ENCODE measurements around the gene STAT1. TPM values are rescaled to one million over a fixed set of nuclear protein-coding genes. Genes with fewer than 3 reads are reported as not detected.

STAT1 gene
- total RNA-seq, 1 donor from 2014 or later, result 12.4 TPM

- no peak for TF ChIP-seq CTCF (IDR thresholded peaks at IDR 0.05; ENCODE audit: partially characterized antibody, unreplicated experiment)
- Mint-ChIP-seq H3K4me1 (ENCODE audit: low read depth, unreplicated experiment) (peaks cover 3% of the 10 kb centered on the region), H3K27ac (ENCODE audit: unreplicated experiment) (no peak overlapping the region), H3K9me3 (ENCODE audit: unreplicated experiment) (no peaks in the 10 kb centered on the region), H3K4me3 (ENCODE audit: unreplicated experiment) (no peak overlapping the region), H3K36me3 (ENCODE audit: unreplicated experiment) (no peaks in the 10 kb centered on the region), H3K27me3 (ENCODE audit: unreplicated experiment) (no peaks in the 10 kb centered on the region)
- no peak for DNase-seq
These were observed 39.3 kb upstream of the STAT1 start for GRCh38 chr2:191053256-191053655.

- Mint-ChIP-seq H3K27me3 (ENCODE audit: unreplicated experiment) (no peaks in the 10 kb centered on the region), H3K27ac (ENCODE audit: unreplicated experiment) (no peak overlapping the region), H3K9me3 (ENCODE audit: unreplicated experiment) (no peaks in the 10 kb centered on the region), H3K4me1 (ENCODE audit: low read depth, unreplicated experiment) (peaks cover 3% of the 10 kb centered on the region), H3K4me3 (ENCODE audit: unreplicated experiment) (no peak overlapping the region), H3K36me3 (ENCODE audit: unreplicated experiment) (no peaks in the 10 kb centered on the region)
- TF ChIP-seq CTCF (IDR thresholded peaks at IDR 0.05; ENCODE audit: partially characterized antibody, unreplicated experiment), result peak; percentile 61
- DNase-seq, result no peak
These were observed 38.1 kb upstream of the STAT1 start for GRCh38 chr2:191051825-191052778.

DNA sequence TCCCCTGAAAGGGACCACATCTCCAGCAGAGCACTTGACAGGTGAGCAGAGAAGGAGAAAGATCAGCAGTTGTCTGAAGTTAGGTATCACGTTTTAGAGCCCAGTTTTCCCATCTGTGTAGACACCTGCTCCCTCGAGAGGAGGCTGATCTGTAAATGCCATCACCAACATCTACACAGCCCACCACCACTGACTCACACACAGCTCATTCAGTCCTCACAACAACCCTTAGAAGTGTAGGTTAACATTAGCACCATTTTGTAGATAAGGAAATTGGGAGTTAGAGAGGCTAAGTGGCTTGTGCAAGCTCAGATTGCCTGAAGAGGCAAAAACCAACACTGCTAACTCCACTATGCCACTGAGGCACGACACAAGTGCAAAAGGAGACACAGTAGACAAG, 37.2 kb upstream of the STAT1 start:
- Mint-ChIP-seq H3K36me3 (ENCODE audit: unreplicated experiment) (no peaks in the 10 kb centered on the region), H3K9me3 (ENCODE audit: unreplicated experiment) (no peaks in the 10 kb centered on the region), H3K4me3 (ENCODE audit: unreplicated experiment) (no peak overlapping the region), H3K27me3 (ENCODE audit: unreplicated experiment) (no peaks in the 10 kb centered on the region), H3K4me1 (ENCODE audit: low read depth, unreplicated experiment) (peaks cover 3% of the 10 kb centered on the region), H3K27ac (ENCODE audit: unreplicated experiment) (no peak overlapping the region)
- no peak for DNase-seq
- TF ChIP-seq CTCF (IDR thresholded peaks at IDR 0.05; ENCODE audit: partially characterized antibody, unreplicated experiment), result no peak

DNA sequence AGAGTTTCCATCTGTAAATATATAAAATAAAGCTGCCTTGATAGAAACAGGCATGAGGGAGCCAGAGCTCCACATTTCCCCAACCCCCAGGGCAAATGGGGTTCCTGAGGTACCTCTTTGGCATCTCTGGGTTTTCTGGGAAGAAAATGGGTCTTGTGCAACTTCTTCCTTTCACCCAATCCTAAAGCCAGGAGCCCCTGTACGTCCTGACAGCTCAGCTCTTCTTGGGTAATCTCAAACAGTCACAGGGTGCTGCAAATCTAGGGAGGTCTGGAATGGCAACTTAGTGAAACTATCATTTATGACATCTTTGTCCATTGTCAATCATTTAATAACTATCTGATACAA, 36.6 kb upstream of the STAT1 start:
- H3K4me3 Mint-ChIP-seq (ENCODE audit: unreplicated experiment), result no peak overlapping the region
- no peak for DNase-seq
- H3K27me3 Mint-ChIP-seq (ENCODE audit: unreplicated experiment), result no peaks in the 10 kb centered on the region
- H3K4me1 Mint-ChIP-seq (ENCODE audit: low read depth, unreplicated experiment), result peaks cover 3% of the 10 kb centered on the region
- no peaks in the 10 kb centered on the region for H3K9me3 Mint-ChIP-seq (ENCODE audit: unreplicated experiment)
- H3K27ac Mint-ChIP-seq (ENCODE audit: unreplicated experiment), result no peak overlapping the region
- TF ChIP-seq CTCF (IDR thresholded peaks at IDR 0.05; ENCODE audit: partially characterized antibody, unreplicated experiment), result no peak
- no peaks in the 10 kb centered on the region for H3K36me3 Mint-ChIP-seq (ENCODE audit: unreplicated experiment)
